Activated CD8-positive, alpha-beta memory T cell treated with anti-CD3 and anti-CD28 coated beads for 36 hours (primary cell): Measurements from ENCODE around the gene CLCNKB. TPM values are rescaled to one million over a fixed set of nuclear protein-coding genes. Genes with fewer than 3 reads are reported as not detected.
"Not testable (repeated sequence)": the region's sequence is repeated elsewhere in the genome, so short reads cannot be mapped to it uniquely, and the experiment has no call there.

Experiments used
- CTCF ChIA-PET: fragments of 350-600 bp; sonication (Branson Sonifier 250); formaldehyde crosslinking; loops from one replicate; lab custom pipeline; 2021; ENCODE audit warnings: antibody characterized with exemption; lab: Charles Lee
- POLR2A ChIA-PET: fragments of 350-600 bp; sonication (Branson Sonifier 250); formaldehyde crosslinking; loops from one replicate; lab custom pipeline; 2021; ENCODE audit warnings: antibody characterized with exemption; lab: Charles Lee
- total RNA-seq, 2 experiments: library from RNA; stranded (reverse); gene quantifications; one replicate each; pipeline ENCODE4 v1.2.3, GENCODE V29; 2021

The CLCNKB gene
- total RNA-seq, 2 experiments from 2014 or later, result not detected

DNA sequence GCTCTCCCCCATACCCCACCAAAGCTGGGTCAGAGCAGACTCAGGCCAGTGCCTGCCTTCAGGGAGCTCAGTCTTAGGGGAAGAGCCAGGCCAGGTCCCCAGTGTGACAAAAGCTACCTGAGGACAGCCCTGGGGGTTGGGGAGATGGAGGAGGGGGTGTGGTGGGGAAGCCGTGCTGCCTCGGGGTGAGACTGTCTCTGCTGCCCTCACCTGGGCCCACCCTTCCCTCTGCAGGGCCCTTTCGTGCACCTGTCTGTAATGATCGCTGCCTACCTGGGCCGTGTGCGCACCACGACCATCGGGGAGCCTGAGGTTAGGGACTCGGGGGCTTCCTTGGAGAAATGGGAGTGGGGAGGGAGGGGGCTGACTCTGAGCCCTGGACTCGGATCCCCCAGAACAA lies 17.3 kb upstream of the CLCNKB start:
- CTCF ChIA-PET, result not testable (repeated sequence)
- POLR2A ChIA-PET, result interaction anchor here (1.0 kb wide), 1 partner anchor 181 kb away, joined by 3 read pairs; no protein-coding TSS in a partner anchor

DNA sequence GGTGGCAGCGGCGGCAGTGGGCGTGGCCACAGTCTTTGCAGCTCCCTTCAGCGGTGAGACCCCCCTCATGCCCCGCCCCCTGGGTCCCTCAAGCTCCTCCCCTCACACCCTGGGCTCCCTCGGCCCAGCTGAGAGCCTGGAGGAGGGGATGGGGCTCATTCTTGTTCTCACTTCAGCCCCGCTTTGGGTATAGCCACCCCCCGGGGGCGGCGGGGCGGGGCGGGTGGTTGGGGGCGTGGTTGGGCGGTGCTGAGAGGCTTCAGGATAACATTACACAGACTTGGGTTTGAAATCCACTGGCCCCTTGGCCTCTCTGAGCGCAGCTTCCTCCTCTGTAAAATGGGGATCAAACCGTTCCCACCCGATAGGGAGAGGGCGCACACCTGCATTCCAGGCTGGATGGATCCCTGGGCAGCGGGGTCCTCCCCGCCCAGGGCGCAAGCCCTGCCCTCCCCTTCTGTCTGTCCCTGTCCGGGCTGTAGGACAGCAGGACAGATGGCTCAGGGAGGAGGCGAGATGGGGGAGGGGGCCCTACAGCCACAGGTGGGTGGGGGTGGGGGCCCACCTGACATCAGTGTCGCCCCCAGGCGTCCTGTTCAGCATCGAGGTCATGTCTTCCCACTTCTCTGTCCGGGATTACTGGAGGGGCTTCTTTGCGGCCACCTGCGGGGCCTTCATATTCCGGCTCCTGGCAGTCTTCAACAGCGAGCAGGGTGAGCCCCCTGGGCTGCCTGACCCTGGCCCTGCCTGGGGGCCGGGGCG lies 16.7 kb upstream of the CLCNKB start:
- ChIA-PET POLR2A (interaction anchor here (1.0 kb wide), 1 partner anchor 180 kb away, joined by 3 read pairs; no protein-coding TSS in a partner anchor), CTCF (no interaction called here)

DNA sequence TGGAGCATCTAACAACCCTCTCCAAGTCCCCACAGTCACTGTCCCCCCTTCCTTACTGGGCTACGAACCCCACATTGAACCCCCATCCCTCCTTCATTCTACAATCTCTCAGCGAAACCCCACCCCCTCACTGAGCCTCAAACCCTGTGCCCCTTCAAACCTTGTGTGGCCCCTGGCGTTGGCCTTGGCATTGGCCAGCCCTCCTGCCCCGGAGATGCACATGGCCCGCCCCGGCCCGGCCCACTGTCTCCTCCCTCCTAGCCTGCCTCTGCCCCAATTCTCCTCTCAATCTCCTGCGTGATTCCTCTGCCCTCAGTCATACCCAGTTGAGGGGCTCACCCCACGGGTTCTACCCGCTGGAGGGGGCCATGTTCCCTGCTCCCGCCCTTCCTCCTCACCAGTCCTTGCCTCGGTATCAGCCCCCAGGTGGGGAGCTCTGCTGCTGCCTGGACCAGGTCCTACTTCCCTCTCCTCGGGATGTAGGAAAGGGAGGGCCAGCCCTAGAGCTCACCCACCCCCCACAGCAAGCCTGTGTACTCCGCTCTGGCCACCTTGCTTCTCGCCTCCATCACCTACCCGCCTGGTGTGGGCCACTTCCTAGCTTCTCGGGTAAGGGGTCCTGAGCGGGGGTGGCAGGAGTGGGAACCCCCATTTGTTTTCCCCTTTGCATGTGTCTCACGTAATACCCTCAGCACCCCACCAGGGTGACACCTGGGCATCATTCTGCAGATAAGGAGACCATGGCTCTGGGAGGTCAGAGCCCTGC lies 15.2 kb upstream of the CLCNKB start:
- CTCF ChIA-PET, result interaction anchor here (1.2 to 1.7 kb wide), 2 partner anchors 18 to 50 kb away, joined by 3 read pairs; no protein-coding TSS in a partner anchor
- POLR2A ChIA-PET, result no interaction called here

DNA sequence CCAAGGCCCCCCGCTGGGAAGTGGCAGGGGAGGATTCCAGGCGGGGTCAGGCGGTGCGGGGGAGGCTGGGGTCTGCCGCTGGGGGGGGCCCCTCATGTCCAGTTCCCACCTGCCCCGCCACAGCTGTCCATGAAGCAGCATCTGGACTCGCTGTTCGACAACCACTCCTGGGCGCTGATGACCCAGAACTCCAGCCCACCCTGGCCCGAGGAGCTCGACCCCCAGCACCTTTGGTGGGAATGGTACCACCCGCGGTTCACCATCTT lies 14.6 kb upstream of the CLCNKB start:
- CTCF ChIA-PET, result interaction anchor here (1.2 to 1.7 kb wide), 2 partner anchors 19 to 50 kb away, joined by 3 read pairs; no protein-coding TSS in a partner anchor
- POLR2A ChIA-PET, result not testable (repeated sequence)

DNA sequence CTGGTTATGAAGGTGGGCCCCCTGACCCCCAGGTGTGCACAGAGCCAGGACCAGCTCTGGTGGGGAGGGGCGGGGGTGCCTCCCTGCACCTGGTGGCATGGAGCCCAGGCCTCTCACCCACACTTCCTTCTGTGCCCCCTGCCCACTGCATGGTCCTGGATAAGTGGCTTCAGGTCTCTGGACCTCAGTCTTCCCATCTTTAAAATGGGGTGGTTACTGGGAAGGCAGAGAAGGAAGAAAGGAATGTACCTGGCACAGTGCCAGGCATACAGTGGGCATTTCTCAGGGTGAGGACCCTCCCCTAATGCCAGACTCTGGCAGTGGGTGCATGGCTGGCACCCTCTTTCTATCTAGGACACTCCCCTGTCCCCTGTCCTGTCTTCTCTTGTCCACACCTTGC lies 14.3 kb upstream of the CLCNKB start:
- ChIA-PET CTCF (interaction anchor here (1.2 to 1.7 kb wide), 2 partner anchors 19 to 49 kb away, joined by 3 read pairs; no protein-coding TSS in a partner anchor), POLR2A (no interaction called here)

DNA sequence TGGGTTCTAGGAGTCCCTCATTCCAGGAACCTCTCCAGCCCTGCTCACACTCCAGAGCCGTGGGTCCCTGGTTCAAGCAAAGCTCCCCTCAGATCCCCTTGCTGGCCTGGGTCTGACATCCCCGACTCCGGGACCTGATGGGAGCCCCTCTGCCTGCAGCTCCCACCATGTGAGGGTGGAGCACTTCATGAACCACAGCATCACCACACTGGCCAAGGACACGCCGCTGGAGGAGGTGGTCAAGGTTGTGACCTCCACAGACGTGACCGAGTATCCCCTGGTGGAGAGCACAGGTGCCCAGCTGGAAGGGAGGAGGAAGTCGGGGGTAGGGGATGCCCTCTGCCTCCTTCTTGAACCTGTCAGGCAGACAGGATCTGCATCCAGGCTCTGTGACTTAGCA lies 12.0 kb upstream of the CLCNKB start:
- CTCF ChIA-PET, result interaction anchor here (1.0 kb wide), 1 partner anchor 236 kb away, joined by 3 read pairs; no protein-coding TSS in a partner anchor
- POLR2A ChIA-PET, result no interaction called here

DNA sequence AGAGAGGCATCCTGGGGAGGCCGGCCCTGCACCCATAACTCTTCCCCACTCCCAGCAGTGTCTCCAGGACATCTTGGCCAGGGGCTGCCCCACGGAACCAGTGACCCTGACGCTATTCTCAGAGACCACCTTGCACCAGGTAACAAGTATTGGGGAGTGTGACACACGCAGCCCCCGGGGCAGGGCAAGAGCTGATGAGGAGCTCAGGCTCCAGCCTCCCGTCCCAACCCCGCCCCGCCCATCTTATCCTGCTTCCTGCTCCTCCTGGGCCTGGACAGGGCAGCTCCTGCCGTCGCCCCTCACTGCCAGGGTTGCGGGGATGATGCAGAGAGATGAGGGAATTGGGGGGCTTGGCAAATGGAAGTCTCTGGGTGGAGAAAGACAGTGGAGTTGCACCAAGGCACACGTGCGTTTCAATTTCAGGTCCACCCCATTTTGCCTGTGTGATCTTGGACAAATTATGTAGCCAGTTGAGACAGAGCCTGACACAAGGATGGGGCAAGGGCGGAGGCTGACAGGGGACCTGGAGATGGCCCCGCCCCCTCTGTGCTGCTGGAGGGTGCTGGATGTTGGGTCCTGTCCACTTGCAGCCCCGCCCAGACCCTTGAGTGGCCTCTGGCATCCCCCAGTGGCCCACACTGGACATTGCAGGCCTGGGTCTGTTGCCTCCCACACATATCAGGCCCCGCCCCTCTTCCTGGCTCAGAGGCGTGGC lies 11.0 kb upstream of the CLCNKB start:
- ChIA-PET POLR2A (no interaction called here), CTCF (interaction anchor here (0.7 to 1.0 kb wide), 2 partner anchors 23 to 28 kb away, joined by 3 read pairs; no protein-coding TSS in a partner anchor)

DNA sequence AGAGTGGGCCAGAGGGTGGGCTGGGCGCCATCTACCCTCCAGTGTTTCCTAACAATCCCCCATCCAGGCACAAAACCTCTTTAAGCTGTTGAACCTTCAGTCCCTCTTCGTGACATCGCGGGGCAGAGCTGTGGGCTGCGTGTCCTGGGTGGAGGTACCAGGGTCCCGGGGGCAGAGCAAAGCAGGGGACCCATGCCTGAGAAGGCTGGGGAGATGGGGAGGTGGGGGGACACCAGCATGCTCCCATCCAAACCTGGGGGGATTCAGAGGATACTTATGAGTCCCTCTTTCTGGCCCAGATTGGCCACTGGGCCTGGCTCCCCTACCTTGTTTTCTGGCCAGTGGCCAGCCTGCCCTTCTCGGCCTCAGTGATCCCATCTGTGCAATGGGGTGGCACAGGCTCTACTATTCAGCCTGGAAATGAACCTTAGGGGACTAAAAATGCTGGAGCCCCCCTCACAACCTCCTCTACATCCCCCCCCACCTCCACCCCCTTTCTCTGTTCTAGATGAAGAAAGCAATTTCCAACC lies 10.4 kb upstream of the CLCNKB start:
- POLR2A ChIA-PET, result not testable (repeated sequence)
- CTCF ChIA-PET, result interaction anchor here (0.7 to 1.0 kb wide), 2 partner anchors 23 to 28 kb away, joined by 3 read pairs; no protein-coding TSS in a partner anchor

DNA sequence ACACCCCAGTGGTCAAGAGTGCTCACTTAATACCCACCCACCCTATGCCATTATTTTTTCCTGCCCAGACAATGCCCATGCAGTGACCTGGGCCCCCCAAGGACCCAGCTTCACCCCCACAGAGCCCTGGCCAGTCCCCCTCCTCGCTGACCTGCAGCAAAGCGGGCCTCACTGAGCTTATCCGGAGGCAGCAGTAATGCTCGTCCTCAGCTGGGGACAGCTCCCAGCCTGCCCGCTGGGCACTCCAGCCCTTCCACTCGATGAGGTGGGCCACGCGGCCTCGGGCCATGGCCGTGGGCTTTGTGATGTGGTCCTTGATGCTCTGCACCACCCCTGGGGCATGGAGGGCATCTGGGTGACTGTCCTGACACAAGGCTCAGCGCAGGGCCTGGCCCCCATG lies 7.1 kb upstream of the CLCNKB start:
- POLR2A ChIA-PET, CTCF ChIA-PET: not testable (repeated sequence)

DNA sequence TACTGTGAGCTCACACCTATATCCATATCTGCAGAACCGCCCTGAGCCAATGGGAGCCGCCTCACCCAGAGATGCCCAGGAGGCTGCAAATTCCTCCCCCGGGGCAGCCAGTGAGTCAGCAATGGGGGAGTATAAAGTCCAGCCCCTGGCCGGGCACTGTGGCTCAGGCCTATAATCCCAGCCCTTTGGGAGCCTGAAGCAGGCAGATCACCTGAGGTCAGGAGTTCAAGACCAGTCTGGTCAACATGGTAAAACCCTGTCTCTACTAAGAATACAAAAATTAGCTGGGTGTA lies 5.0 kb upstream of the CLCNKB start:
- ChIA-PET POLR2A (no interaction called here), CTCF (no interaction called here)

DNA sequence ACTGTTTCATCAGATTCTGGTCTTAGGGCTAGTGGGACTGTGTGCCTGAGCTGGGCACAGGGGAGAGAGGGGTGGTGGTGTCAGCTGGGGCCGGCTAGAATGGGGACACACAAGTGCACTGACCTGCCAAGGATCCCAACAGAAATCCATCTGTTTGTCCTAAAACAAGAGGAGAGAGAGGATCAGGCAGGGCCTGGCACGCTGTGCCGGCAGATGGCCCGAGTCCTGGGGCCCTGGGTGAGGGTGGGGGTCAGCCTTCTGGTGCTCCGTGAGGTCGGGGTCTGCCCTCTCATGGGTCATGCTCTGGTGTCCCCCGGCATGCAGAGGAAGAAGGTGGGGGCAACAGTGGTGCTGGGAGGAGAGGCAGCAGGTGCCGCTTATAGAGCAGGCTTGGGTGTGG lies 3.7 kb upstream of the CLCNKB start:
- POLR2A ChIA-PET, CTCF ChIA-PET: not testable (repeated sequence)

DNA sequence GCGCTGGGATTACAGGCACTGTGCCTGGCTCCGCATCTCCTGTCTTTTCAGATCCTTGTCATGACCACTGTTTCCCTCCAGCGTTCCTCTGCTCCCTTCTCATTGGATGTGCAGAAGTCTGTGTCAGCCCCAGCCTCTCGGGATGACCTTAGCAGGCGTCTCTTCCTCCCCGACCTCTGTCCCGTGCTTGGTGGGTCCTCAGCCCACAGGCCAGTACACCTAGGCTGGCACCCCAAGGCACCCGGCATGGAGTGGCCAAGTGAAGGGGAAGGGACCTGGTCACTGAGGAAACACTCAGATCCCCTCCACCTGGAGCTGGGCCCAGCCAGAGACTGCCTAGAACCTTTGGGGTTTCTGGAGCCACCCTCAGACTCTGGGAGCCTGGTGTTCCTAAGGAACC lies 2.4 kb upstream of the CLCNKB start:
- CTCF ChIA-PET, result interaction anchor here (0.6 kb wide), 2 partner anchors 27 to 66 kb away, joined by 3 to 5 read pairs; no protein-coding TSS in a partner anchor

DNA sequence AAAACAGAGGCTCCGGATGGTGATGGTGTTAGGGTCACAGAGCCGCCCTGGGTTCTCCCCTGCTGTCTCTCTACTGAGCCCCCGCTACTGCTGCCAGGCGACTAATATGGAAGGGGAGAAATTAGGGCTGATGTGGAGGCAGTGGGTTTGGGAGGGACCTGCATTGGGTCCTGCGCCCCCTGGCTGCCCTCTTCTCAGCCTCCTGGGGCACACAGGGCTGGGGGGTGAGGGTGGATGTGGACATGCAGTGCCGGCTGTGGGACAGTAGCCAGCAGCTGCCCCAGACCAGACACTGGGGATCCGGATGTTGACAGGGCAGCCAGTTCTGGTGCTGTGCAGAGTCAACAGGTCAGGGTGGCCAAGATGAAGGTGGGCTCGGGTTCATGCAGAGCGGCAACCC lies 1.5 kb upstream of the CLCNKB start:
- CTCF ChIA-PET, result interaction anchor here (0.5 kb wide), 1 partner anchor 152 kb away, joined by 4 read pairs; no protein-coding TSS in a partner anchor

More for the DNA sequence above, 2.4 kb upstream of the CLCNKB start:
- POLR2A ChIA-PET, result interaction anchor here (0.5 kb wide), 1 partner anchor 460 kb away, joined by 3 read pairs; no protein-coding TSS in a partner anchor

DNA sequence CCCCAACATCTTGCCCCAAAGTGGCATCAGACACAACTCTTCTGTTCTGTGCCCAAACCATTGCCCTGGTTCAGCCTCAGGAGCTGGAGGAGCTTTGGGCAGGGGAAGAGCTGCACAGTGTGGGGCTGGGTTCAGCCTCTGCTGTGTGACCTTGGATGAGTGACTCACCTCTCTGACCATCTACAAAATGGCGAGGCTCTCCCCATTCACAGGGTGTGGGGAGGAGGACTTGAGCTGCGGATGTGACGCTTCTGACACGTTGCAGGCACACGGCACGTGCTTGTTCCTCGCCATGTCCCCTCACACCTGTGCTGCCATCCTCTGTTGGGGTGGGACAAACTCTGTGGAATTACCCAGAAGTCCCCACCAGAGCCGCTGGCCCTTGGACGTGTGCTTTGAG lies 928 bp upstream of the CLCNKB start:
- POLR2A ChIA-PET, result not testable (repeated sequence)
- CTCF ChIA-PET, result interaction anchor here (0.5 kb wide), 1 partner anchor 152 kb away, joined by 4 read pairs; no protein-coding TSS in a partner anchor

More for the DNA sequence above, 1.5 kb upstream of the CLCNKB start:
- POLR2A ChIA-PET, result interaction anchor here (0.5 kb wide), 1 partner anchor 461 kb away, joined by 3 read pairs; no protein-coding TSS in a partner anchor

DNA sequence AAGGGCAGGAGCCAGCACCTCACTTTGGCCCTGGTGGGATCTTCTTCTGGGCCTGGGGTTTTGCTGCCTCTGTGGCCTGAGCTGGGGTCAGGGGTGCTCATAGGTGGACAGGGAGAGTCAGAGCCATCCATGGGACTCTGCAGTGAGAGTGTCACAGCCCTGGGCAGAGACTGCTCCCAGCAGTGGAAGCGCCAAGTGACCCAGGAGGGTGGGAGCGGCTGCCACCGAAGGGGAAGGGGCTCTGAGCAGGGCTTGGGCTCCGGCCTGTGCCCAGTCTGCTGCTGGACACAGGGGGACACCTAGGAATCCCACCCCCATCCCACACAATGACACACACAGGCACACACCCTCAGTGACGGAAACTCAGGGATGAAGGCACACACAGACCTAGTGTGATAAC lies 368 bp downstream of the CLCNKB start:
- ChIA-PET CTCF (interaction anchor here (0.6 to 1.5 kb wide), 2 partner anchors 11 to 379 kb away, joined by 3 read pairs; no protein-coding TSS in a partner anchor), POLR2A (no interaction called here)

DNA sequence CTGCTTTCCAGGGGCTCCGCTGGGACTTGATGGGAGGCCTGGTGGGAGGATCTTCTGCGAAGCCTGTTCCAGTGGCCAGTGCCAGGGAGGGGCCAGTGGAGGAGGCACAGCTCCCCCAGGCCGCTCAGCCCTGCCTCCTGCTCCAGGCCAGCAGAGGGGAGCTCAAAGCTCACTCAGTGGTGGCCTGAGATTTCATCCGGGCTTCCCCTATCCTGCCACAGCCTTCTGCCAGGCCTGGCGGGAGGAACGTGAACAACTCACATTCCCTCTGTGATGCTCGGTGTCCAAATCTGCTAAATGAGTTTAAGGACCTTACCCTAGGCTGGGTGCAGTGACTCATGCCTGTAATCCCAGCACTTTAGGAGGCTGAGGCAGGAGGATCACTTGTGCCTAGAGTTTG lies 3.3 kb downstream of the CLCNKB start:
- POLR2A ChIA-PET, result interaction anchor here (0.6 kb wide), 1 partner anchor 15 kb away, joined by 3 read pairs; no protein-coding TSS in a partner anchor
- CTCF ChIA-PET, result no interaction called here

DNA sequence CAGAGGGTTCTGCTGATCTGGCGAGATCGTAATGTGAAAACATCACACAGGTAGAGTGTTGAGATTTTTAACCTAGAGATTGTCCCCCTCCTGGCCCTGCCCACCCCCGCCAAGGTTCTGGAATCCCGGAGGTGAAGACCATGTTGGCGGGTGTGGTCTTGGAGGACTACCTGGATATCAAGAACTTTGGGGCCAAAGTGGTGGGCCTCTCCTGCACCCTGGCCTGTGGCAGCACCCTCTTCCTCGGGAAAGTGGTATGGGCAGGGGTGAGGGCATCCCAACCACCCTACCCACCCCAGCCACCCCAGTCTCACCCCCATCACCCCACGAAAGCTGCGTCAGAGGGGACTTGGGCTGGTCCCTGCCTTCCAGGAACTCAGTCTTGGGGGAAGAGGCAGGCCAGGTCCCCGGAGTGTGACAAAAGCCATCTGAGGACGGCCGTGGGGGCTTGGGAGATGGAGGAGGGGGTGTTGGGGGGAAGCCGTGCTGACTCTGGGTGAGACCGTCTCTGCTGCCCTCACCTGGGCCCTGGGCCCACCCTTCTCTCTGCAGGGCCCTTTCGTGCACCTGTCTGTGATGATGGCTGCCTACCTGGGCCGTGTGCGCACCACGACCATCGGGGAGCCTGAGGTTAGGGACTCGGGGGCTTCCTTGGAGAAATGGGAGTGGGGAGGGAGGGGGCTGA lies 4.4 kb downstream of the CLCNKB start:
- ChIA-PET CTCF (no interaction called here), POLR2A (no interaction called here)

DNA sequence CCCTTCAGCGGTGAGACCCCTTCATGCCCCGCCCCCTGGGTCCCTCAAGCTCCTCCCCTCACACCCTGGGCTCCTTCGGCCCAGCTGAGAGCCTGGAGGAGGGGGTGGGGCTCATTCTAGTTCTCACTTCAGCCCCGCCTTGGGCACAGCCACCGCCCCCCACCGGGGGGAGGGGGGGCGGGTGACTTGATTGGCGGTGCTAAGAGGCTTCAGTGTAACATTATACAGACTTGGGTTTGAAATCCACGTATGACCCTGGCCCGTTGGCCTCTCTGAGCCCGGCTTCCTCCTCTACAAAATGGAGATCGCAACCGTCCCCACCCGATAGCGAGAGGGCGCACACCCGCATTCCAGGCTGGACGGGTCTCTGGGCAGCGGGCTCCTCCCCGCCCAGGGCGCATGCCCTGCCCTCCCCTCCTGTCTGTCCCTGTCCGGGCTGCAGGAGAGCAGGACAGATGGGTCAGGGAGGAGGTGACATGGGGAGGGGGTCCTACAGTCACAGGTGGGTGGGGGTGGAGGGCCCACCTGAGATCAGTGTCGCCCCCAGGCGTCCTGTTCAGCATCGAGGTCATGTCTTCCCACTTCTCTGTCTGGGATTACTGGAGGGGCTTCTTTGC lies 5.1 kb downstream of the CLCNKB start:
- POLR2A ChIA-PET, result no interaction called here
- CTCF ChIA-PET, result no interaction called here
